ENCODE results near the gene IER5L.
"Not testable (repeated sequence)": the region's sequence is repeated elsewhere in the genome, so short reads cannot be mapped to it uniquely, and the experiment has no call there.

The IER5L gene

GRCh38 chr9:129202613-129203555 lies 24.8 kb upstream of the IER5L start:
- DNase-seq (ENCODE audit: low spot score): peak; percentile 91

DNA sequence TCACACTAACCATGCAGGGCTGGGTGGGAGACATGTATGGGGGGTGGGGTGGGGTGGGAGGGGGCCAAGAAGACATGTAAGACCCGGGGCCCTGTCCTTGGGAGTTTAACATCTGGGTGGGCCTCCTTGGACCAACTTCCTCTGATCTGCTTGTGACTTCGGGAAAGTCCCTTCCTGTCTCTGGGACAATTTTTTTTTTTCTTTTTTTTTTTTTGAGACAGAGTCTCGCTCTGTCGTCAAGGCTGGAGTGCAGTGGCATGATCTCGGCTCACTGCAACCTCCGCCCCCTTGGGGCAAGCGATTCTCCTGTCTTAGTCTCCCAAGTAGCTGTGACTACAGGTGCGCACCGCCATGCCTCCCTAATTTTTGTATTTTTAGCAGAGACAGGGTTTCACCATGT lies 23.8 kb upstream of the IER5L start:
- DNase-seq (ENCODE audit: low spot score): no peak

DNA sequence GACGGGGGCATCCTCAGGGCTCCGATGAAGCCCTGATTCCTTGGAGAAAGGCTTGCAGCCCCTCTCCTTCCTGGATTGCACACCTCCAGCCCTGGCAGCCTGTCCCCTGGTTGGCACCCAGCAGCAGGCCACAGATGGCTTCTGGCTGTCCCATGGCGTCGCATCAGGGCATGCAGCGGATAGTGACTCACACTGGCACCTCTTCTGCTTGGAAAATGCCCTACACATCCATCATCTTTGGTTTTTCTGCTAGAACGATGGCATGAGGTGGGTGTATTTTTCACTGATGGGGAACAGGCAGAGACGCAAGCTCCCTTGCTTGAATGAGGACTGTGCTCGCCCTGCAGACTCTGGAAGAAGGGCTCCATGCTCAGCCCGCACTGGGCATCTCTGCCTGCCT lies 23.2 kb upstream of the IER5L start:
- DNase-seq (ENCODE audit: low spot score): no peak

DNA sequence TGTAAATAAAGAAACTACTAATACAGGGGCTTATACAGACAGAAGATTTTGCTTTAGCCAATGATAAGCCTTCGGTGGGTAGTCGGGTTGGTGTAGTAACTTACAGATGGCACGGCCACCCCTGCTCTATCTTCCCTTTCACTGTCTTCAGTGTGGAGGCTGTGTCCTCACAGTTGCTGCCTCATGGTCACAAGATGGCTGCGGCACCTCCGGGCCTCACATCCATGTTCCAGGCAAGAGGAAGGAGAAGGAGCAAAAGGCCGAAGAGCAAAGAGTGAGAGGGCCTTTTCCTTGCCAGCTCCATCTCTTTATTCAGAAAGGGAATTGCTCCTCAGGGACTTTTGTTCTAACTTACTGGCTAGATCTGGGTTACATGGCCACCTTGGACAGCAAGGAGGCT lies 22.2 kb upstream of the IER5L start:
- DNase-seq (ENCODE audit: low spot score): no peak

DNA sequence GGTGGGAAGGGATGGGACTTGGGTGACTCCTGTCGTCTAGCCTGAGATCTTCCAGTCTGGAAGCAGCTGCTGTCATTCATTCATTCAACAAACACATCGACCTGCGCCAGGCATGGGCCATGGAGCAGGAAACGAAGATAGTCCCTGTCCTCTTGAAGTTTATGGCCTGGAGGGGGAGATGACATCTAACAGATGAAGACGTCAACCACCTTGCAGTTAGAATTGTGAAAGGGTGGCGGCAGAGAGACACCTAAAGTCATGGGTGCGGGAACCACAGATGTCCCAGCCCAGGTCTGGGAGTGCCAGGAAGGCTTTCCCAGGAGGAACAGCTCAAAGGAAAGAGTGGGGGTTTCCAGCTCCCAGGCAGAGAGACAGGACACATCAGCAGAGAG lies 21.0 kb upstream of the IER5L start:
- DNase-seq (ENCODE audit: low spot score): no peak

GRCh38 chr9:129198319-129199043 lies 20.4 kb upstream of the IER5L start:
- DNase-seq (ENCODE audit: low spot score): peak; percentile 69

GRCh38 chr9:129197978-129198318 lies 19.9 kb upstream of the IER5L start:
- no peak for DNase-seq (ENCODE audit: low spot score)

- DNase-seq (ENCODE audit: low spot score): not testable (repeated sequence)
Measured at GRCh38 chr9:129197045-129197444, 19.0 kb upstream of the IER5L start.

DNA sequence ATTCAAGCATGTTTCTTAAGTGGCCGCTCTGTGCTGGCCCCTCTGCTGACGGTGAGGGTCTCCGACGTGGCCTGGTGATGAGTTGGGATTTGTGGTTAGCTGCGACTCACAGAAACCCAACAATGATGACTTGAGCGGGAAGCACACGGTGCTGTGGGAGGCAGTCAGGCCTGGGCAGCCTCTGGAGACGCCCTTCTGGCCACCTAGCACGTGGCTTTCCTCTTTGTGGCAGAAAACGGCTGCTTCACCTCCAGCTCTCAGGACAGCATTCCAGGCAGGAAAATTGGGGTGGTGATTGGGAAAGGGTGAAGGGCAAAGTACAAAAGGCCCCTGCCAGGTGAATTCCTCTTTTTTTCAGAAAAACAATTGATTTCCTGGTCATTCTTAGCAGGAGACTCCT lies 17.5 kb upstream of the IER5L start:
- DNase-seq (ENCODE audit: low spot score): no peak

GRCh38 chr9:129194221-129194620 lies 16.2 kb upstream of the IER5L start:
- DNase-seq (ENCODE audit: low spot score): no peak

DNA sequence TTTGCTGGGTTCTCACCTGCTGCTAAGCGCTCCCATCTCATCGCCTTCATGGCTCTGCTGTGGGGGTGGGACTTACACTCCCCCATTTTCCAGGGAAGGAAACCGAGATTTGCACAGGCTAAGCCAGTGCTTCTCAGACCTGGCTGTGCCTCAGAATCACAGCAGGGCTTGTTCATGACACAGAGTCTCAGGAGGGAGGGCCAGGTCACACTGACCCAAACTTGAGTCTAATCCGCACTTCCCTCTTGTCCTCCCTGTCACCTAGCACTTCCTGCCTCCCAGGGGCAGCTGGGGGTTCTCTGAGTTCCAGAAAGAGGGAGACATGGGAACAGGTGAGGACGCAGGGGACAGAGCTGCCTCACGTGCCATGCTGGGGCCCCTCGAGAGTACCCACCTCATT lies 15.6 kb upstream of the IER5L start:
- no peak for DNase-seq (ENCODE audit: low spot score)

DNA sequence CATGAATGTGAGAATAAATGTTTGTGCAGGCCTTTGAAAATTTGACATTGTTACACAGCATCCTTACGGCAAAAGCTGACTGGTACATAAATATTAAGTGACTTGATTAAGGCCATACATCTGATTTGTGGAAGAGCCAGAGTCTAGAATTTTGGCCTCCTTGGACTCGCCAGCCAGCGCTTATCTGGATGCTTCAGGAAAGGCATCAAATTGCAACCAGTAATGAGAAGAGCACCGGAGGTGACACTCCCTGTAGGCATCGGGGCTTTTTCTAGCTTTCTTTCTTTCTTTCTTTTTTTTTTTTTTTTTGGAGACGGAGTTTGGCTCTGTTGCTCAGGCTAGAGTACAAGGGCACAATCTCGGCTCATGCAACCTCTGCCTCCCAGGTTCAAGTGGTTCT lies 13.2 kb upstream of the IER5L start:
- DNase-seq (ENCODE audit: low spot score): no peak

DNA sequence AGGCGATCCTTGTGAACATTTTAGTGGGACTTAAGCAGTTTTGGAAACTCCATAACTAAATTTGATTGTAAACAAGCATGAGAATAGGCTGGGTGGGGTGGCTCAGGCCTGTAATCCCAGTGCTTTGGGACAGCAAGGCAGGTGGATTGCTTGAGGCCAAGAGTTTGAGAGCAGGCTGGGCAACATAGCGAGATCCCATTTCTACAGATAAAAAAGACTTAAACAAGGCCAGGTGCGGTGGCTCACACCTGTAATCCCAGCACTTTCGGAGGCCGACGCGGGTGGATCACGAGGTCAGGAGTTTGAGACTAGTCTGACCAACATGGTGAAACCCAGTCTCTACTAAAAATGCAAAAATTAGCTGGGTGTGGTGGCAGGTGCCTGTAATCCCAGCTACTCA lies 11.9 kb upstream of the IER5L start:
- not testable (repeated sequence) for DNase-seq (ENCODE audit: low spot score)

DNA sequence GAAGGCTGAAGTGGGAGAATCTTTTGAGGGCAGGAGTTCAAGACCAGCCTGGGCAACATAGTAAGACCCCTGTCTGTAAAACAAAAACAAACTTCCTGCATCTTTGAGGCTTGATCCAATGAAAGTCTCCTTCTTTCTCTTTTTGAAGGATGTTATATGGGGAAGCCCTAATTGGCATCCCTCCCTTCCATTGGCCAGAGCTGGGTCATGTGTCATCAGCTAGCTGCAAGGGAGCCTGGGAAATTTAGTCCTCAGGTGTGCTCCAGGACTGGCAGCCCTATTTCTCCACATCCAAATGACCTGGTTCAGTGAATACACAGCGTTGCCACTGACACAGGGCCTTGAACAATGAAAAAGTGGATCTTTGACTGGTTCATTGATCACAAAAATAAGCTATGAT lies 9.0 kb upstream of the IER5L start:
- no peak for DNase-seq (ENCODE audit: low spot score)

- DNase-seq (ENCODE audit: low spot score): no peak
Measured at GRCh38 chr9:129185991-129186390, 7.9 kb upstream of the IER5L start.

- no peak for DNase-seq (ENCODE audit: low spot score)
Measured at GRCh38 chr9:129185402-129185801, 7.3 kb upstream of the IER5L start.

DNA sequence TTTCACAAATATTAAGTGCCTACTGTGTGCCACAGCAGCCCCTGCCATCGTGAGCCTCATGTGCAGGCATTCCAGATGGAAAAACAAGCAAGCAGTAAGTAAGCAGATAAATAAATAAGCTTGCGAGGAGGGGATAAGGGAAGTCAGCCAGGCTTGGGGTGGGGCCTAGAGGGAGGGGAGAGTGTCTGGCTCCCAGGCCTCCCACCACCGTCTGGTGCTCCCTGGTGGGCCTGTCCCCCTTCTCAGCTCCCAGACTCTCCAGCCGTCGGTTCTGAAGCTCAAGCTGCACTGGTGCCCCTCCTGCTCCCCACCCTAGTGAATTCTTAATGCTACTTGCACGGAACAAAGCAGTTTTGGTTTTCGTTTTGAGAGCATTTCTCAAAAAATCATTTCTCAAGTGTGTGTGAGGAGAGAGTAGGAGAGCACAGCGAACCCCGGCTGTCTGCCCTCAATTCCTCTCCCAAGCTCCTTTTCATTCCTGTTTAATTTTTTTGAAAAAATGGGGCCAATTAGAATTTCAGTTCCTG lies 6.6 kb upstream of the IER5L start:
- no peak for DNase-seq (ENCODE audit: low spot score)

GRCh38 chr9:129184219-129184524 lies 6.1 kb upstream of the IER5L start:
- DNase-seq (ENCODE audit: low spot score): no peak

DNA sequence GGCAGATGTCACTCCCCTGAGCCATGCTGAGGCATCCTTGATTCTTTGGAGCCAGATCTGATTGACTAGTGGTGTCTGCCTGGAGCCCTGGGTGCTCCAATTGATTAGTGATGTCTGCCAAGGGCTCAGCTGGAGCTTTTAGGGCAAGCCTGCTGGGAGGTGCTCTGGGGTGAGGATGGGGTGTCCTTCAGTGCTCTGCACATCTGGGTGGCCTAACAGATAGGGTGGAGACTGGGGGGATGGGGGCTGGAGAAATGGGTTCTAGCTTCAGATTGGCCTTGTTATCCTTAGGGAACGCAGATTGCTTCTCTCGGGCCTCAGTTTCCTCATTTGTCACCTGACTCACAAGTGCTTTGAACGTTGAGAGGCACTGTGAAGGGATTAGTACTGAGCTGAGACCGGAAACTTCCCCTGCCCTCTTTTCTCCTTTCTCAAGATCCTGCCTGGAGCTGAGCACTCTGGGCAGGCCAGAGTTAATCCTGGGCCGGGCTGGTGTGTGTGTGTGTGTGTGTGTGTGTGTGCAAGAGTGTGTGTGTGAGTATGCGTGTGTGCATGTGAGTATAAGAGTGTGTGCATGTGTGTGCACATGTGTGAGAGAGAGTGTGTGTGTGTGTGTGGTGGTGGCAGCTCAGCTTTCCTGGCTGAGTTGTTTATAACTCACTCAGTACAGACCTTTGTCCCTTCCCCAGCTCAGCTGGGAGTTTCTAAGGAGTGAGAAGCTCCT lies 5.6 kb upstream of the IER5L start:
- DNase-seq (ENCODE audit: low spot score): no peak

DNA sequence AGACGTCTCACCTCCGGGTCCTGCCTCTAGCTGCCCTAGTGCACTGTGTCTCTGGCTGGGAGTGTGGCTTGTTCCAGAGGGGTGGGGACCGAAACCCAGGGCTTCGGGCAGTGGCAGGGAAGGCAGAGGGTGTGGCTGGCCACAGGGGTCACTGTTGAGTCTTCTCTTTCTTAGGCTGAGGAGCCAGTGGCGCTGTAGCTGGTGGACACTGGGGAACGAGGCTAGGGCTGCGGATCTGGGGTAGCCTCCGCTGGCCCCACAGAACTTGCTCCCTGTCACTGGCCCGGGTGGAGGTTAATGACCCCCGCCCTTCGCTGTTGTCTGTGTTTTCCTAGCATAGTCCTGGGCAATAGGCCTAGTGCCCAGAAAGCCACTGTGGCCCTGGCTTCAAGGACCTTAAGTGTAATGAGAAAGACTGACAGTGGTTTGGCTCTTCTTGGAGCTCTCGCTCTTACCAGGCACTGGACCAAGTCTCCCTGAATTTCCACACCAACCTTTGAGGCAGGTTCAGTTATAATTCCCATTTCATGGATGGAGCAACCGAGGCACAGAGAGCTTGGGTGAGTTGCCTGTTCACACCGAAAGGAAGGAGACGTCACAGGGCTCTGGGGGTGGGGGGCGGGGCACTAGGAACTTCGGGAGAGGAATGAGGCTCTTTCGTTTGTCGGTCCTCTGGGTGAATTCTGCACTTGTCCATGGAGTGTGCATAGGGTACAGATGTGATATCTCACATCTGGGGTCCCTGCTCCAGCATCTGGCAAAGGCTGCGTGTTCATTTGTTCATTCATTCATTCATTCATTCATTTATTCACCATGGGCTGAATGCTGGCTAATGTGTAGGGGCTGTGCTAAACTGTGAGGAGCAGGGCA lies 4.8 kb upstream of the IER5L start:
- DNase-seq (ENCODE audit: low spot score): peak; percentile 31

- no peak for DNase-seq (ENCODE audit: low spot score)
Measured at GRCh38 chr9:129182122-129182521, 4.1 kb upstream of the IER5L start.

- no peak for DNase-seq (ENCODE audit: low spot score)
Measured at GRCh38 chr9:129181246-129181645, 3.2 kb upstream of the IER5L start.

All from AG08395 (cell line).